GM18502 (cell line): Measurements from ENCODE around the gene BCKDHA.

Source experiments
- ATAC-seq: cut with Tn5 transposase; IDR thresholded peaks from one replicate; pipeline ENCODE4 v1.9.1; 2021; ENCODE audit warnings: mild to moderate bottlenecking; ENCODE audit not compliant: unreplicated experiment, poor library complexity

The BCKDHA gene

GRCh38 chr19:41397086-41398049 is at the start of gene BCKDHA, which contains the start of gene EXOSC5:
BCKDHA (plus strand) TSS chr19:41397818; CDS start chr19:41397828, 10 bp downstream.
EXOSC5 (minus strand) TSS chr19:41397359; CDS start chr19:41397328, 31 bp downstream.
- ATAC-seq, result peak; percentile 90

GRCh38 chr19:41350735-41351338 is 46.8 kb upstream of the BCKDHA start:
- peak; percentile 11 for ATAC-seq

GRCh38 chr19:41351339-41352245 is 46.0 kb upstream of the BCKDHA start:
- peak; percentile 44 for ATAC-seq

- no peak for ATAC-seq
These were observed 45.4 kb upstream of the BCKDHA start for GRCh38 chr19:41352279-41352608.

GRCh38 chr19:41352609-41353465 is 44.8 kb upstream of the BCKDHA start:
- peak; percentile 24 for ATAC-seq

GRCh38 chr19:41353466-41354342 is 43.9 kb upstream of the BCKDHA start, which contains the start of gene TGFB1:
TGFB1 (minus strand) TSS chr19:41353922; CDS start chr19:41353044, 878 bp downstream.
- peak; percentile 47 for ATAC-seq

GRCh38 chr19:41354343-41354953 is 43.2 kb upstream of the BCKDHA start:
- no peak for ATAC-seq

GRCh38 chr19:41355035-41355434 is 42.6 kb upstream of the BCKDHA start:
- ATAC-seq, result no peak

GRCh38 chr19:41355802-41356201 is 41.8 kb upstream of the BCKDHA start:
- no peak for ATAC-seq

- no peak for ATAC-seq
These were observed 40.5 kb upstream of the BCKDHA start for GRCh38 chr19:41356984-41357739.

- no peak for ATAC-seq
These were observed 39.9 kb upstream of the BCKDHA start for GRCh38 chr19:41357746-41358145.

GRCh38 chr19:41359741-41360140 is 37.9 kb upstream of the BCKDHA start:
- ATAC-seq, result no peak

GRCh38 chr19:41362143-41362847 is 35.3 kb upstream of the BCKDHA start:
- no peak for ATAC-seq

- no peak for ATAC-seq
These were observed 34.3 kb upstream of the BCKDHA start for GRCh38 chr19:41363371-41363752.

GRCh38 chr19:41363753-41364523 is 33.7 kb upstream of the BCKDHA start, which contains the start of gene B9D2:
B9D2 (minus strand) TSS chr19:41364149; CDS start chr19:41363519, 630 bp downstream.
- ATAC-seq, result peak; percentile 85
